HG02973 (cell line): ENCODE data around the gene PAFAH2.
"Not testable (repeated sequence)": the region's sequence is repeated elsewhere in the genome, so short reads cannot be mapped to it uniquely, and the experiment has no call there.

Experiments
- ATAC-seq: cut with Tn5 transposase; IDR thresholded peaks from one replicate; pipeline ENCODE4 v1.9.1; 2021; ENCODE audit warnings: moderate library complexity; ENCODE audit not compliant: unreplicated experiment

Gene PAFAH2

DNA sequence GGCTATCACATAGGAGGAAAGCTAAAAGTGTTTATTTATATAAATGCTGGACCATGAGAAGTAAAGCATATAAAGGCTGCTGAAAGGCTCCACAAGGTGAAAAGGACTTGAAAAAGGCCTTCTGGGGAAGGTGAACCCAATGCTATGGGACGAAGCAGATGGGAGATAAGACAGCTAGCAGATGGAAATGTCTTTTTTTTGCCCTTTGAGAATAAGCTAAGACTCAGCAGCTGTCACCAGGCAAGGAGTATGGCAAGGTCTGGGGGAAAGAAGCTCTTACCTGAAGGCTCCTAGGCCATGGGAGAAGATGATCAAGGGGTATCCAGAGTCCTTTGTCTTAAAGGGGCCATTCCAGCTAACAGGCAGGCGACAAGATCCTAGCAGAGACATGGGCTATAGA lies 9.9 kb downstream of the PAFAH2 start:
- no peak for ATAC-seq

DNA sequence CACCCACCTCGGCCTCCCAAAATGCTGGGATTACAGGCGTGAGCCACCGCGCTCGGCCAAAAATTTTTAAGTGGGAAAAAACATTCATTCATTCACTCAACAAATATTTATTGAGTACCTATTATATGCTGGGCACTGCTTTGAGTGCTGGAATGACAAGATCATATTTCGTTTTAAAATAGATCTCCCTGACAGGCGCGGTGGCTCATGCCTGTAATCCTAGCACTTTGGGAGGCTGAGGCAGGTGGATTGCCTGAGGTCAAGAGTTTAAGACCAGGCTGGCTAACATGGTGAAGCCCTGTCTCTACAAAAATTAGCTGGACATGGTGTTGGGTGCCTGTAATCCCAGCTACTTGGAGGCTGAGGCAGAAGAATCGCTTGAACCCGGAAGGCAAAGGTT lies 11.1 kb downstream of the PAFAH2 start:
- not testable (repeated sequence) for ATAC-seq

DNA sequence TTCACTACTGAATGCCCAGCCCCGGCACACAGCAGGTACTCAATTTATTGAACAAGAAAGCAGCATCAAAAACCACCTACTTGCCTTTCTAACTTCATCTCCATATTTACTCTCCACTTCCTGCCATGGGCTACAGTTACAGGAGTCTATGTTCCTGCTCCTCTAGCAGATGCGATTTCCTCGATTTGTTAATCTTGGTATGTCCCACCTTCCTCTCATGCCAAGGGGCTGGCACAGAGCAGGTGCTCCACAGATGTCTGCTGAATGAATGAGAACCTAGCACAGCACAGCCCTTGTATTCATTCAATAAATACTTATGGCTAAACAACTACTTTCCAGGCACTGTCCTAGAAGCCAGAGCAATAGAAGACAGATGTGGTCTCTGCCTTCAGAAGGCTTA lies 12.2 kb downstream of the PAFAH2 start:
- ATAC-seq, result no peak

DNA sequence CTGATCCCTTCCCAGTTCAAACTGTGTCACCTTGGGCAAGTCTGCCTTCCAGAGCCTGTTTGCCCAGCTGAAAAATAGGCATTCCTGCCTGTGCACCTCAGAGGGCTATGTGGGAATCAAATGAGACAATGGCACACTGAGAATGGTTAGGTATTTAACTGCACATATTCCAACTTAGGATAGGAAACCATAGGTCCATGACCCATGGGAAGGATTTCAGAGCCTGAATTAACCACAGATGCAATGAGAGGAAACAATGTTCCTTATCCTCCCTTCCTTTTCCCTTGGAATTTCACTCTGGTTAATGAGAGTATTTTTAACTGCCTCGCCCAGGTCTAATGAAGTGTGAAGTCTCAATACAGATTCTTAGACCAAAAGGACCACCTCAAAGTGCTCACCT lies 12.7 kb downstream of the PAFAH2 start:
- no peak for ATAC-seq

DNA sequence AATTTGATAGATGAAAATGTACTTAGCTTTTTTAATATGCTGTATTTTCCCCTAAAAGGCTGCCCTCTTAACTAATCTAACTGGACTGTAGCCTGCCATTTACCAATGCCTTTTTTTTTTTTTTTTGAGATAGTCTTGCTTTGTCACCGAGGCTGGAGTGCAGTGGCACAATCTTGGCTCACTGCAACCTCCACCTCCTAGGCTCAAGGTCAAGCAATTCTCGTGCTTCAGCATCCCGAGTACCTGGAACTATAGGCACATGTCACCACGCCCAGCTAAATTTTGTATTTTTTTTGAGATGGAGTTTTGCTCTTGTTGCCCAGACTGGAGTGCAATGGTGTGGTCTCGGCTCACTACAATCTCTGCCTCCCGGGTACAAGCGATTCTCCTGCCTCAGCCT lies 18.7 kb downstream of the PAFAH2 start:
- ATAC-seq, result no peak

DNA sequence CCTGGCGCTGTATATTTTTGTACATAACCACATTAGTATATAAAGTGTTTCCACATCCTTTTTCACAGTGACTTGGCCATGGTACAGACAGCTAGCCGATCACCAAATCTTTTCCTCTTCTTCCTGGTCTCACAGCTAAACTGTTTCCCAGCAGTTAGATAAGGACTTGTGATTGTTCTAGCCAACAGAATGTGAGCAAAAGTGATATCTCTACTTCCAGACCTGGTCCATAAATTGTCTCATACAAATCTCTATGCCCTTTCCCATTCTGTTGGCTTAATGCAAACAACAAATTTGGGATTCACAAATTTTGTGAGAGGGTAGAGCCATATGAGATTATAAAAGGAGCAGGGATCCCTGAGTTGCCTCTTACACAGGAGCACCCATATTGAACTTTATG lies 19.5 kb downstream of the PAFAH2 start:
- no peak for ATAC-seq

DNA sequence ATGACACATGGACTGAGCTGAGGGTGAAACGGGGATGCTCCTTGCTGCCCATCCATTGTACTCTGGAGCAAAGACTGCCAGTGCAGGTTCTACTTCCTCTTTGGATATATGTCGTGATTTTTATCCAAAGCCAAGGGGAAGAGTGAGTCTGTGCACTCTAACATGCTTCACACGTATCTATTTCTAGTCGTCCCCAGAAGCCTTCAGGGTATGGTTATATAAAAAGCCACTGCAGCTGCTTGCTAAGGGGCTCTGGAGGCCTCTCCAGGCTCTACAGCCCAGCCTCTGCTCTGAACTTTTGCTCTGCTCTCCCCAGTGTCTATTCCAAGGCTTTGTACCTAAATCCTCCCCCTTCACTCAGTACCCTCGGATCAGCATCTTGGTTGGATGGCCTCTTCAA lies 20.1 kb downstream of the PAFAH2 start:
- no peak for ATAC-seq

DNA sequence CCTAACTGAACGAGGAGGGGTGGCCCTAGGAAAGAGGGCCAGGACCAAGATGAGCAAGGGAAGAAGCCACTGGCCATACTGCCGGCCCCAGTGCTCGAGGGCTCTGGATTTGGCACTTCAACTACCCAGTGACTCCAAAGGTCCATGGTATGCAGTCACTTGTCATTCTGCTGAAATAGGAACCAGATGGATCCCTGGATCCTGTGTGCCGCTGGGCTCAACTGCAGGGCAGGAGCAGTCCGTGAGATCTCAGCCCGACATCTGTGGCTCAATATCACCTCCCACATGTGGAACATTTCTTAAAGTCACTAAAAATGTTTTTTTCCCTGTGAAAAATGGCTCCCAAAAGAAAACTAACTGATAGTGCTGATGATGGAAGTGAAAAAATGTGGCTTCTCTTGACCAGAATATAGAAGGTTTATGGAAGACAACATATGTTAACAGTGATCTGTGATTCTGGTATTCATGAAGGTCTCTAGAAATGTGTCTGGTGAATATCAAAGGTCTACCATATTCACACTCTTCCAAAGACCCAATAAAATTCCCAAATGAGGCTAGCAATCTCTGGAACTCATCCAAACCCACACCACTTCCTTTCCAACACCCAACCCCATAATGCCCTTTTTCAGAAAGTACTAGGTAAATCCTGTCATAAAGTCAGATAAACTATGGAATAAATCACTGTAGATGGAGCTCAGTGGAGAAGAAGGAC lies 24.1 kb downstream of the PAFAH2 start:
- no peak for ATAC-seq

DNA sequence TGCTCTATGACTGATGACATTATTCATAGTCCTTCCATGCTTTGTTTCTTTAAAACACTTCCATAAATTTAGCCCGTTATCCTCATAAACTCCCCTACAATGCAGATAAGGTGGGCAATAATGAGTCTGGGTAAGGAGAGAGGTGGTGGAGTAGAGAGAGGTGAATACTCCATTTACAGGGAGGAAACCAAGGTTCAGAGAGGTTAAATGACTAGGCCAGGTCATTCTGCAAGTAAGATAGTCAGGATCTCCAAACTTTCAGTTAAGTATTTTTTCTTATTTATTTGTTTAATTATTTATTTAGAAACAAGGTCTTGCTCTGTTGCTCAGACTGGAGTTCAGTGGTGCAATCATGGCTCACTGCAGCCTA lies 26.1 kb downstream of the PAFAH2 start:
- no peak for ATAC-seq

DNA sequence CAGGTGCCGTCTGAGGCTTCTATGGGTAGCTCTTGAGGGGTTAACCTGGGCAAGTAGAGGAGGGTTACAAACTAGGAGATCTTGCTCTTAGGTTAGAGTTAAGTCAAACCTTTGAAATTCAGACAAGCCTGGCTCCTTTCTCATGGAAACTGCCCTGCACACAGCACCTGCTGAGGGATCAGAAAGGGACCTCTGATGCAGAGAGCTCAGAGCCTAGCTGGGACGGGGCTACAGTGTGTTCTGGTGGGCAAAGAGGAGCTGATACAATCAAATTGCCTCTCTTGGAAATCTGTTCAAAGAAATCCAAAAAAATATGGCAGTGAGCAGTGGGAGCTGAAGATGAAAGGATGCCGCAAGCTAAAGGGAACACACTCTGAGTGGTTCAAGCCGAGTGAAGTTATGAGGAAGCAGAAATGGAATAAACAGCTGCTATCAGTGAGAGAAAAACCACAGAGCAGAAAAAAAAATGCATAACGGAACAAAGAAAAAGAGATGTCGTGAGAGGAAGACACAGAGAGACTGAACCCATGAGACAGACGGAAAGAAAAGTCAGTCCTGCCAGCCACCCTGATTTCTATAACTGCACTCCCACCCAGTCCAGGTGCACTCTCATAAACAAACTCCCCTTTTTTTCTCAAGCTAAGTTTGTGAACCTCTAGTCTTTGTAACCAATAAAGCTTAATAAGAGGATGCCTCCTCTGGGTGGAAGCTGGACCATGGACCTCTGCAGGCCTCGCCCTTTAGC lies 26.6 kb downstream of the PAFAH2 start:
- no peak for ATAC-seq

DNA sequence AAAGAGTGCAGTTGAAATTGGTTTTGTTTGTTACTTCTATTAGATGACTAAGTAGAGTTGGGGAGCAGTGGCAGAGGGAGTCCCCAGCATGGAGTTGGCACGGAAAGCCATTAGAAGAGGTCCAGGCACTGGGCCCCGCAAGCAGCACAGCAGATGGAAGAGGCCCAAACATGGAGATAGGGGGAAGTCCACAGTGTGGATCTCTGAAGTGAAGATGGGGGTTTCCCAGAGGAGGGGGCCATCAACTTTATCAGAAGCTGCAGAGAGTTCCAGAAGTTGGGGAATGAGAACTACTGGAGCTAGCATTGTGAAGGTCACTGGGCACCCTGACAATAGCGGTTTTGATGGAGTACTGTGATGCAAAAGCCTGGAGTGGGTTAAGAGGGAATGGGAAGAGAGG lies 30.6 kb downstream of the PAFAH2 start:
- ATAC-seq, result no peak

DNA sequence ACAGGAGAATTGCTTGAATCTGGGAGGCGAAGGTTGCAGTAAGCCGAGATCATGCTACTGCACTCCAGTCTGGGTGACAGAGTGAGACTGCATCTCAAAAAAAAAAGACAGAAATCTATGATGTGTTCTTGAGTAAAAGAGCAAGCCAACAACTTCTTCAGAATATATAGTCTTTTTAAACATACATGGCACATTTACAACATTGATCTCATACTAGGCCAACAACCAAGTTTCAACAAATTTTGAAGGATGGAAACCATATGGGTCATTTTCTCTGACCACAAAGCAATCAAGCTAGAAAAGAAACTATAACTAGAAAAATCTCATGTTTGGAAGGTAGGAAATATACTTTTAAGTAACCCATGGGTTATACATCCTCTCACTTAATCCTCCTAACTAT lies 38.3 kb downstream of the PAFAH2 start:
- ATAC-seq, result no peak

DNA sequence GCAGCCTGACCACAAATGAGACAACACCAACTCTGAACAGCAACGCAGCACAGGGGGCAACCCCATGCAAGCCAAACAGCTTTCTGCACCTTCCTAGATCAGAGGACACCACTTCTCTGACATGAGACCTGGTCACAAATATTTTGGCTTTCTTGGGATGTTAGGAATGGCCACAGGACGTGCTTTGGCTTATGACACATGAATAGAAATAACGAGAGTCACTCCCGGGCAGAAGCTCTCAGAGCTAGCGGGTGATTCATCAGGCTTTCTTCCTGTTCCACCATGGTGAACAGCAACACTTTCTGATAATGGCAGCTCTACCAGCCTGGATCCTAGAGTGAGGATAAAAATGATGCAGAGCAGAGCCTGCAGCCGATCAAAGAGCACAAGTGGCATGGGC lies 39.4 kb downstream of the PAFAH2 start:
- ATAC-seq, result no peak

DNA sequence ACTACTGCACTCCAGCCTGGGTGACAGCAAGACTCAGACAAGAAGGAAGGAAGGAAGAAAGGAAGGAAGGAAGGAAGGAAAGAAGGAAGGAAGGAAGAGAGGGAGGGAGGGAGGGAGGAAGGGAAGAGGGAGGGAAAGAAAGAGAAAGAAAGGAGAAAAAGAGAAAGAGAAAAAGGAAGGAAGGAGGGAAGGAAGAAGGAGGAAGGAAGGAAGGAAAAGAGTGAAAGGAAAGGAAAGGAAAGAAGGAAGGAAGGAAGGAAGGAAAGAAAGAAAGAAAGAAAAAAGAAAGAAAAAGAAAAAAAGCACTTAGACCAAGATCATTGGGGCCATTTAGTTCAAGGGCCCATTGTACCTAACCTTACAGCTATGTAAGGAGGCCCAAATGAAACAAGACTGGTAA lies 42.3 kb downstream of the PAFAH2 start:
- no peak for ATAC-seq

DNA sequence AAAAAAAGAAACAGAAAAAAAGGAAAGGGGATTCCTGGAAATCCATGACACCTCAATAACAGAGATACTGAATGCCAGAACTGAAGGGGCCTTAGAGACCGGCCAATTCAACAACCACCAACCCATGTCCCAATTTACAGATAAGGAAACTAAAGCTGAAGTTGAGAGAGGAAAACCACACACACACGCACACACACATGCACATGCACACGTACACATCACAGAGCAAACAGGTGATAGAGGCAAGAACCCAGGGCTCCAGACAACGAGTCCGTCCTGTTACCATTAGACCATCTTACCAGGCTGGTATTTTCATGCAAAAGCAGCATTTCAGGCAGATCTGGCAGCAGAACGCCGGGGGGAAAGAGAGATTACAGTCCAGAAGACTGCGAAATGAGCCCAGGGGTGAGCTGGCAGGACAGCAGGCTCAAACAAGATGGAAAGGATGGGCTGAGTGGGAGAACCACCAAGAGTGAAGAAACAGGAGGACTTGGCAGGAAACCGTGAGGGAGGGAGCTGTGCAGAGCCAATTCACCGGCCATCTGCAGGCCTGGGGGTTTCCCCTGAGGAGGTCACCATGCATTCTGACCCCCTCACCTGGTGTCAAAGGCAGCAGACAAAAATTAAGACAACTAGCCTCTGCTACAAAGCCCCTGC lies 43.5 kb downstream of the PAFAH2 start:
- no peak for ATAC-seq

DNA sequence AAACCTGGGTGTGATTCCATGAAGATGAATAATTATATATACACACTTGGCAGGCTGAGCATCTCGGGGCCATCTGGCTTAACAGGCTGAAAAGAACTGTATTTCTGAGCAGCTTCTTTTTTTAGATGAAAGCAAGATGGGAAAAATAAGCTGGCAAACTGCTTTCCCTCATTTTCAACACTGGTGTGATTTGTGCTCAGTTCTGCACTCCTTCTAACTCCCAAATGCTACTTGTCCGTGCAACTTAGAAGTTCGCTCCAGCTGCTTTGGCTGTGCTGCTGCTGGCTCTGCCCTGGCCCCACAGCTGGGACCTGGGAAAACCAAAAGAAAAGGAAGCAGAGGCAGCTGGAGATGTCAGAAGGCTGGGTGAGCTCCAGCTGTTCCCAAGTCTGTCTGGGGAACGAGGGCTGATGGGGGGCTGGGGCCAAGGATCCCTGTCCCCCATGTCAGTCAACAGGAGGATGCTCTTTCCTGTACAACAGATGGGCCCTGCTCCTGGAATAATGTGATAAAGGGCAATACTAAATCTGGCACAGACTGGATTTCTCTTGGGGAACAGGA lies 44.9 kb downstream of the PAFAH2 start:
- ATAC-seq, result no peak

DNA sequence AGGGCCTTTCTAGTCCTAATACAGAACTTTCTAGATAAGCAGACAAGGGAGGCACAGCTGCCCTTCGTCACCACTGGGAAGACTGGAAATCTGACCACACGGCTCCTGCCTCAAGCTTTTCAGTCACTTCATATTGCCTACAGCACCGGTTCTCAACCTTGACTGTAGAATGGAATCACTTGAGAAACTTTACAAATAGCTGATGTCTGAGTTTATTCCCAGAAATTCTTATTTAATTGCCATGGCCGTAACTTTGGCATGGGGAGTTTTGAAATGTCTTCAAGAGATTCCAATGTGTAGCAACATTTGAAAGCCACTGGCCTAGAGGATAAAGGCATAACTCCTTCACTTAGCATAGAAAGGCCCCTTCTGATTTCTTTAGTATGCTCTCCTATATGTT lies 49.2 kb downstream of the PAFAH2 start:
- no peak for ATAC-seq

DNA sequence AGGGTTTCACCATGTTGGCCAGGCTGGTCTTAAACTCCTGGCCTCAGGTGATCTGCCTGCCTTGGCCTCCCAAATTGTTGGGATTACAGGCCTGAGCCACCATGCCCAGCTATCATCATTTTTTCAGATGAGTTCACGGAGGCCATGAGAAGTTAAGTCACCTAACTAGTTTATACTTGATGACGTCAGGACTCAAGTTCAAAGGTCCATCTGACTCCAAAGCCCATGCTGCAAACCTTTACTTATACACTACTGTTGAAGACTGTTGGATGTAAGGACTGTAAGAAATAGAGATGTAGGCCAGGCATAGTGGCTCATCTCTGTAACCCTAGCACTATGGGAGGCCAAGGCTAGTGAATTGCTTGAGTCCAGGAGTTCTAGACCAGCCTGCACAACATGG lies 50.8 kb downstream of the PAFAH2 start:
- no peak for ATAC-seq

DNA sequence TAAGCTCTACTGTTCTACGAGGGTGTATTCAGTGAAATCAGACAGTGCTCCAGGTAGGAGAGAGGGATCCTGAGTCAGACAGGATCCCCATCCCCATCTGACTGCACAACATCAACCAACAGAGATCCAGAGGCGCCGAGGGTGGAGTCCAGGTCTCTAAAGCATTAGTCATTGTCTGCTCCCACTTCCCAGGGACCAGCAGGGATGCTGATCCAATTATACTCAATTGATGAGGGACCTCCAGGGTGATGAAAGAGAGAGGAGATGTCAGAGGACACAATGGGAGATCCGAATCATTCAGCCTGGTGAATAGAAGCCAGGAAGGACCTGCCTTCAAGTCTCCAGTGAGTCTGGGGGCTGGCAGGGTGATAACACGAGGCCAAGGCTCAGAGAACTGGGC lies 52.1 kb downstream of the PAFAH2 start:
- no peak for ATAC-seq

DNA sequence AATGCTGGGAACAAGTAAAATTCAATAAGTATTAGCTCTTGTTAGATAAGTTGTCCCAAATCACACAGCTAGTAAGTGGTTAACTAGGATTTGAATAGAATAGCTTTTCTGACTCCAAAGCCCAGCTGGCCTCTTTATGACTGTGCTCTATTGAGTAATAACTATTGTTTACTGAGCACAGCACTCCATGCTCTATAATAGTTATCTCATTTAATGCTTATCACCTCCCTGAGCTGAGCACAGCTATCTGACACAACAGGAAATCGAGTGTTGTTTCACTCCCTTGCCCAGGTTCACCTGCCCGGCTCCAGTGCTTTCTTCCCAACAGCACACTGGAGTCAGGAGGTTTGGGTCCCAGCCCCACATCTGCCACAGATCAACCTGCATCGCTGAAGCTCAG lies 52.9 kb downstream of the PAFAH2 start:
- no peak for ATAC-seq

DNA sequence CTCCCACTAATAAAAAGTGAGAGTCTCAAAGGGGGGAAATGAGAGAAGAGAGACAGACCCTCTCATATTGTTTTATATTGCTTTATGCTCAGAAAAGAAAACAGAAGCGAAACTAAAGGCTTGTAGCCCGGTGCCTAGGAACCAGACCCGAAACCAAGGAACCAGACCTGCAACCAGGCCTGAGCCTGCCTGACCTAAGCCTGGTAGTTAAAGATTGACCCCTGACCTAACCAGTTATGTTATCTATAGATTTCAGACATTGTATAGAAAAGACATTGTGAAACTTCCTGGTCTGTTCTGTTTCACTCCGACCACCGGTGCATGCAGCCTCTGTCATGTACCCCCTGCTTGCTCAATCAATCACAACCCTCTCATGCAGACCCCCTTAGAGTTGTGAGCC lies 54.4 kb downstream of the PAFAH2 start:
- ATAC-seq, result not testable (repeated sequence)

DNA sequence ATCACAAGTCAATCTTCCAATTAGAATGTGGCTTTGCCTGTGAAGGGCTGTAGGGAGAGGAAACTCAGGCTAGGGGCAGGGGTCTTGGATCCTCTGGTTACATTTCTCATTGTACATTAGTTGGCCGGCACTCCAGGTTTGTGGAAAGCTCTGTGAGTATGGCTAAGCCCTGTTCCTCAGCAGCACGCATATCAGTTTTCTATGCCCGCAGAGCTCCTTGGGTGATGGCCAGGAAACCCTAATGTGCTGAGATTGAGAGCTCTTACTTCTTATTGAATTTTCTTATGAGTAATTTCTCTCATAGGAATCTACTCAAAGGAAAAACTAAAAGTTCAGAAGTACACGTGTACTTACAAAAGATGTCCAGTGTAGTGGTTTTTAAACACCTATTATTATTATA lies 60.9 kb downstream of the PAFAH2 start:
- no peak for ATAC-seq
